ENCODE data around the gene TENM4. TPM values are rescaled to one million over a fixed set of nuclear protein-coding genes. Genes with fewer than 3 reads are reported as not detected.
"Not testable (repeated sequence)": the region's sequence is repeated elsewhere in the genome, so short reads cannot be mapped to it uniquely, and the experiment has no call there.

The TENM4 gene
- total and polyA plus RNA-seq, 2 donors, result 1.5 to 27.8 TPM

DNA sequence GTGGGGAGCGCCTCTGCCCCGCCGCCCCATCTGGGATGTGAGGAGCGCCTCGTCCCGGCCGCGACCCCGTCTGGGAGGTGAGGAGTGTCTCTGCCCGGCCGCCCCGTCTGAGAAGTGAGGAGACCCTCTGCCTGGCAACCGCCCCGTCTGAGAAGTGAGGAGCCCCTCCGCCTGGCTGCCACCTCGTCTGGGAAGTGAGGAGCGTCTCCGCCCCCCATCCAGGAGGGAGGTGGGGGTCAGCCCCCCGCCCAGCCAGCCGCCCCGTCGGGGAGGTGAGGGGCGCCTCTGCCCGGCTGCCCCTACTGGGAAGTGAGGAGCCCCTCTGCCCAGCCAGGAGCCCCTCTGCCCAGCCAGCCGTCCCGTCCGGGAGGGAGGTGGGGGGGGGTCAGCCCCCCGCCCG, 249.1 kb downstream of the TENM4 start:
- DNase-seq (ENCODE audit: extremely low spot score); H3K36me3 ChIP-seq (ENCODE audit: insufficient read depth); H3K27ac ChIP-seq (ENCODE audit: low read depth); H3K4me3 ChIP-seq (ENCODE audit: low read depth, low read length); H3K4me1 ChIP-seq (ENCODE audit: insufficient read depth): not testable (repeated sequence)
- WGBS, result 96% methylated on average over 29 of the region's 29 CpGs

DNA sequence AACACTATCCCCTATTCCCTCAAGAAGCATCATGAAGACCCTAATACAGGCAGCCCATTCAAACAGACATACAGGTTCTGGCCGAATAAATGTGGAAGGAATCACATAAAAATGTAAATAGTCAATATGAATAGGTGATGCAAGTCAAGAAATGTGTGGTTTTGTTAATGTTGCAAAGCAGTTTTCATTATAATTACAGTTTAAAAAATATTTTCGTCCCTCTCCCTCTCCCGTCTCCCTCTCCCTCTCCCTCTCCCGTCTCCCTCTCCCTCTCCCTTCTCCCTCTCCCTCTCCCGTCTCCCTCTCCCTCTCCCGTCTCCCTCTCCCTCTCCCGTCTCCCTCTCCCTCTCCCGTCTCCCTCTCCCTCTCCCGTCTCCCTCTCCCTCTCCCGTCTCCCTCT, 250.3 kb downstream of the TENM4 start:
- H3K36me3 ChIP-seq (ENCODE audit: insufficient read depth); H3K4me1 ChIP-seq (ENCODE audit: insufficient read depth); DNase-seq (ENCODE audit: extremely low spot score); H3K4me3 ChIP-seq (ENCODE audit: low read depth, low read length); H3K27ac ChIP-seq (ENCODE audit: low read depth): not testable (repeated sequence)
- 87% methylated on average over 4 of the region's 10 CpGs for WGBS

DNA sequence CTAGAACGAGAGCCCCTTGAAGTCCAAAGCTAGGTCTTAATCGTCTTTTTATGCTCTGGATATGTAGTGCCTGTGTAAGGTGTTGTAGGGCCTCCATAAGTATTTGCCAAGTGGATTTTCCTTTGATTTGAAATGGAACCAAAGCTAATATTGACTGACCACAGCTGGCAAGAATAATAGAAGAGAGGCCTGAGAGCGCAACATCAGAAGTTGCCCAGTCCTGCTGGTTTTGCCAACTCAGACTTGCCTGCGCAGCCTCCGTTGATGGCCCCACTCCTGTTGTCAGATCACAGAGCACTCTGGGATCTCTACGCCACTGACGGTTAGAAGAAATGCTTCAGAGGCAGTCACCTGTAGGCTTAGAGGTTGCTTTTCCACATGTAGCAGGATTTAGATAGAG, 251.2 kb downstream of the TENM4 start:
- H3K4me3 ChIP-seq (ENCODE audit: low read depth, low read length), result no peak overlapping the region
- no peak for DNase-seq (ENCODE audit: extremely low spot score)
- 92% methylated on average over 7 of the region's 7 CpGs for WGBS
- no peaks in the 10 kb centered on the region for H3K4me1 ChIP-seq (ENCODE audit: insufficient read depth)
- H3K27ac ChIP-seq (ENCODE audit: low read depth), result no peak overlapping the region
- H3K36me3 ChIP-seq (ENCODE audit: insufficient read depth), result no peaks in the 10 kb centered on the region

DNA sequence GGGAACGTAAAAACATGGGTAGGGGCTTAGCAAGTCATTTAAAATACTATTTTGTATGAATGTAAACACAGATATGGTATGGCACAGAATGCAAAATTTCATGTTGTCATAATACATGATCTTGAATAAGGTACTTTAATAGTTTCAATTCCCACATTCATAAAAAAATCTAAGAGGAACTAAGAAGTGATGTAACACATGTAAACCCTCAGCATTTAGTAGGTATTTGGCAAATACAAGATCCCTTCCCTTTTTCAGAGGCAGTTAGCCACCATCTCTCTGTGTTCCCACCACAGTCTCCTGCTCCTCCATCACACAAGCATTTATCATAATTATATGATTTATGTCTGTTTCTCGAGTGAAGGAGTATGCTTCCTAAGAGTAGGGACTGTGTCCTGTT, 251.8 kb downstream of the TENM4 start:
- Histone ChIP-seq H3K27ac (ENCODE audit: low read depth) (no peak overlapping the region), H3K4me3 (ENCODE audit: low read depth, low read length) (no peak overlapping the region), H3K36me3 (ENCODE audit: insufficient read depth) (no peaks in the 10 kb centered on the region), H3K4me1 (ENCODE audit: insufficient read depth) (no peaks in the 10 kb centered on the region)
- WGBS, result 71% methylated on average over 2 of the region's 2 CpGs
- no peak for DNase-seq (ENCODE audit: extremely low spot score)

DNA sequence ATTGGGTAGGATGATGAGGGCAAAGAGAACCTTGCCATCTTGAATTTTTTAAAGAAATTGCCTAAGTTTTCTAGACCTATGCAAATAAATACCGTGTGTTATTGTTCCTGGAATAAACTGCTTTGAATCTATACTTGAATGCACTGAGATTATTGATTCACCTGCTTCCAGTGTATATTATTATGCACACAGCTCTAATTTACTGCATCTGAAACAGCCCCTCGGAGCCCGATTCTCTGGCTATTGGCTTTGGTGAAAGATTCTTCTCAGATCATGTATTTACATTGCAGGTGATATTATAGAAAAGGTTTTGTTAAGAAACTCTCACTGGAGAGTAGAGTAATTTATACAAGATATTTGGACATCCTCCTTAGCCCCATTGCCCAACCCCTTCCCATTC, 254.2 kb downstream of the TENM4 start:
- no peak for DNase-seq (ENCODE audit: extremely low spot score)
- Histone ChIP-seq H3K4me3 (ENCODE audit: low read depth, low read length) (no peak overlapping the region), H3K36me3 (ENCODE audit: insufficient read depth) (no peaks in the 10 kb centered on the region), H3K4me1 (ENCODE audit: insufficient read depth) (no peaks in the 10 kb centered on the region), H3K27ac (ENCODE audit: low read depth) (no peak overlapping the region)
- WGBS, result 91% methylated on average over 3 of the region's 3 CpGs

DNA sequence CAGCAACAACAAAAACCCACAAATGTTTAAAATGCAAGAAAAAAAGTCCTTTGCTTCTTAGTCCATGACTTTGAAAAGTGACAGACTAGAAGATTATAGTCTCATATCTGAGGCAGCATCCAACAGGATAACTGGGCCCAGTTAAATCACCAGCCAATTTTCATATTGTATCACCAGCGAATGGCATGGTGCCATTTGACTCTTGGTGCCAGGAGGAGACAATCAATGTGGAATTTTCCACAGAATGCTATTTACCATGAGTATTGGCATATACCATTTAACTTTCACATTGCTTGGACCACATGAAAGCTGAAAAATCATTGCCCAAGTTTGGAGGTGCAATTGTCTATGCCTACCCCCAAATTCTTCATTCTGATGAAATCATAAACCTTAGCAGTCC, 255.5 kb downstream of the TENM4 start:
- WGBS, result 82% methylated on average over 1 of the region's 1 CpG

DNA sequence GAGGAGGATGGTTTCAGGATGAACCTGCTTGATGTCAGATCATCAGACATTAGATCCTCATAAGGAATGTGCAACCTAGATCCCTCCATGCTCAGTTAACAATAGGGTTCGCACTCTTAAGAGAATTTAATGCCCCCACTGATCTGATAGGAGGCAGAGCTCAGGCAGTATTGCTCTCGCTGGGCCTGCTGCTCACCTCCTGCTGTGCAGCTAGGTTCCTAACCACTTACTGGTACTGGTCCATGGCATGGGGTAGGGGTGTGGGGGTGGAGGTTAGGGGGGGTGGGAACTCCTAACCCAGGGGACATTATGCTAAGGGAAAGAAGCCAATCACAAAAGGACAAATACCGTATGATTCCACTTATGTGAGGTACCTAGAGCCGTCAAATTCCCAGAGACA, 256.5 kb downstream of the TENM4 start:
- no peak overlapping the region for H3K27ac ChIP-seq (ENCODE audit: low read depth)
- no peak overlapping the region for H3K4me3 ChIP-seq (ENCODE audit: low read depth, low read length)
- 86% methylated on average over 4 of the region's 4 CpGs for WGBS

More for the DNA sequence above, 255.5 kb downstream of the TENM4 start:
- Histone ChIP-seq H3K4me1 (ENCODE audit: insufficient read depth) (no peaks in the 10 kb centered on the region), H3K27ac (ENCODE audit: low read depth) (no peak overlapping the region), H3K36me3 (ENCODE audit: insufficient read depth) (no peaks in the 10 kb centered on the region), H3K4me3 (ENCODE audit: low read depth, low read length) (no peak overlapping the region)
- DNase-seq (ENCODE audit: extremely low spot score), result no peak

DNA sequence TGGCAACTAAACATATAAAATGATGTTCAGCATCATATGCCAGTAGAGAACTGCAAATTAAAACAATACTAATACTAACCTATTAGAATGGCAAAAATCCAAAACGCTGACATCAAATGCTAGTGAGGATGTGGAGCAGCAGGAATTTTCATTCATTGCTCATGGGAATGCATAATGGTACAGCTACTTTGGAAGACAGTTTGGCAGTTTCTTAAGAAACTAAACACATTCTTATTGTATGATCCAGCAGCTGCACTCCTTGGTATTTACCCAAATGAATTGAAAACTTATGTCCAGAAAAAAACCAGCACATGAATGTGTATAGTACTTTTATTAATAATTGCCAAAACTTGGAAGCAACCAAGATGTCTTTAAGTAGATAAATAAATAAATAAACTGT, 258.0 kb downstream of the TENM4 start:
- DNase-seq (ENCODE audit: extremely low spot score), result no peak
- no peaks in the 10 kb centered on the region for H3K36me3 ChIP-seq (ENCODE audit: insufficient read depth)
- H3K4me1 ChIP-seq (ENCODE audit: insufficient read depth), result no peaks in the 10 kb centered on the region
- no peak overlapping the region for H3K4me3 ChIP-seq (ENCODE audit: low read depth, low read length)
- WGBS, result 67% methylated on average over 1 of the region's 1 CpG
- no peak overlapping the region for H3K27ac ChIP-seq (ENCODE audit: low read depth)

More for the DNA sequence above, 256.5 kb downstream of the TENM4 start:
- H3K36me3 ChIP-seq (ENCODE audit: insufficient read depth), result no peaks in the 10 kb centered on the region
- DNase-seq (ENCODE audit: extremely low spot score), result no peak
- H3K4me1 ChIP-seq (ENCODE audit: insufficient read depth), result no peaks in the 10 kb centered on the region

DNA sequence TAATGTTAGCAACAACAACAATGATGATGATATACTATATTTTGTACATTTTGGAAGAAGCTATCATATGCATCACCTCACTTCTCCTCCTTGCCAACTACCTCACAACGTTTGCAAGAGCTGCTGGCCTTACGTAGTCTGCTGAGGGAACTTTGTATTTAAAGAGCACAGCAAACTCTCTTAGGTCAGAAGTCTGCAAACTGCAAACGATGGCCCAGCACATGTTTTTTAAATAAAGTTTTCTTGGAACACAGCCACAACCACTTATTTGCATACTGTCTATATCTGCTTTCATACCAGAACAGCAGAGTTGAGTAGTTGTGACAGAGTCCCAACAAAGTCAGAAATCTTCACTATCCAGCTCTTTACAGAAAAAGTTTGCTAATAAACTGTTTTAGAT, 261.7 kb downstream of the TENM4 start:
- Histone ChIP-seq H3K27ac (ENCODE audit: low read depth) (no peak overlapping the region), H3K4me3 (ENCODE audit: low read depth, low read length) (no peak overlapping the region), H3K36me3 (ENCODE audit: insufficient read depth) (no peaks in the 10 kb centered on the region), H3K4me1 (ENCODE audit: insufficient read depth) (no peaks in the 10 kb centered on the region)
- DNase-seq (ENCODE audit: extremely low spot score), result no peak
- 49% methylated on average over 3 of the region's 3 CpGs for WGBS

DNA sequence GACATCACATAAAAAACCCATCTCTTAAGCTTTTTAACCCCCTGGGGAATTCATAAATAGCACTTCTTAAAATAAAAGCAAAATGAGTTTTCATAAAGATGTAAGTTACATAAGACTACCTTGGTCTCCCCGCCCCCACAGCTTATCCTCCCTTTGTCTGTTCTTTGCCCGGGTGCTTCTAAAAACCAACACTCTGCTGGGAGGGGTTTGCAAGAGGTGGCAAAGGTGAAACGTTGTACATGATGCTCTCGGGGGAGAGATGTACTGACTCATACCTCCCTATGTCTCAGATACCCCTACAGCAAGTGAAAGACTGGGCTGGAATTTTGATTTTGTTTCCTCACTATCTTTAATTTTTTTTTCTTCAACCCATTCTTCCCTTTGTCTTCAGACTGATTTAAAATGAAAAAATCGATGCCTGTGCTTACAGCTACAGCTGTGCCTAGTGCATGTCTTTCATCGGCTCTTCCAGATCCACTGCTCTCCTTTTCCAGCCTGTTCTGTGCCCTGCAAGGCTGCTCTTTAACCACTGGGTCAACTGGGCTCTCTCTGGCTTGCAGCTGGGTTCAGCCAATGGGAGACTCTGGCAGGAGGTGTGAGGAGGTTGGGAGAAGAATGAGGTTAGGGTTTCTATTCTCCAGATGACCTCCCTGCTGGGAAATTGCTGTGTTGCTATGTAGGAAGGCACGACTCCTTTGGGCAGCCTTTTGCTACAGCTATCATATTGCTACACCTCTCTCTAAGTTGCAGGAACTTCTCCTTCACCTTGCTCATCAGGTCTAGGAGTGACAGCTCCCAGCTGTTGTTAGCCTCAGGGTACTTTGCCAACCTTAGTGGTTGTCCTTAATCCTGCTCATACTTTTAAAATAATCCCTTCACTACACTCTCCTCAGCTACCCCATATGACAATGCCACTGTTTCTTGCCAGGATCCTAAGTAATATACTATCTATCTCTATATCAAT, 266.5 kb downstream of the TENM4 start:
- Histone ChIP-seq H3K27ac (ENCODE audit: low read depth) (no peak overlapping the region), H3K36me3 (ENCODE audit: insufficient read depth) (no peaks in the 10 kb centered on the region), H3K4me3 (ENCODE audit: low read depth, low read length) (no peak overlapping the region), H3K4me1 (ENCODE audit: insufficient read depth) (no peaks in the 10 kb centered on the region)
- 53% methylated on average over 7 of the region's 7 CpGs for WGBS
- DNase-seq (ENCODE audit: extremely low spot score), result no peak

DNA sequence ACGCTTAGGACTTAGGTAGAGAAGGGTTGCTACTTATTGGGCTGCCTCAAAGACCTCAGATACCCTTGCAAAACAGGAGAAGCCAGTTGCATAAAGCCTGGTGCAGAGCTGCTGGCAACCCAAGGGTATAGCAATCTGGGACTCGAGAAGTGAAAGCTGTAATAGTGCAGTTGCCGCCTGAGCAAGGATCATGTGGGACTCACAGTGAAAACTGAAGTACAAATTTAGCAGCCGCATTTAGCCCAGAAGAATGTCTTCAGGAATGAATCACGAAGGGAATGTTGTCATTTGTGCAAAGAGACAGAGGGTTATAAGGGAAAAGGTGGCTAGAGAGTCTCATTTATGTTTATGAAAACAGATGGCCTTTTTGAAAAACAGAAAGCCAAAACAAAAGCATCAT, 267.2 kb downstream of the TENM4 start:
- no peaks in the 10 kb centered on the region for H3K4me1 ChIP-seq (ENCODE audit: insufficient read depth)
- no peaks in the 10 kb centered on the region for H3K36me3 ChIP-seq (ENCODE audit: insufficient read depth)
- DNase-seq (ENCODE audit: extremely low spot score), result no peak
- no peak overlapping the region for H3K27ac ChIP-seq (ENCODE audit: low read depth)
- WGBS, result 47% methylated on average over 5 of the region's 5 CpGs
- H3K4me3 ChIP-seq (ENCODE audit: low read depth, low read length), result no peak overlapping the region

DNA sequence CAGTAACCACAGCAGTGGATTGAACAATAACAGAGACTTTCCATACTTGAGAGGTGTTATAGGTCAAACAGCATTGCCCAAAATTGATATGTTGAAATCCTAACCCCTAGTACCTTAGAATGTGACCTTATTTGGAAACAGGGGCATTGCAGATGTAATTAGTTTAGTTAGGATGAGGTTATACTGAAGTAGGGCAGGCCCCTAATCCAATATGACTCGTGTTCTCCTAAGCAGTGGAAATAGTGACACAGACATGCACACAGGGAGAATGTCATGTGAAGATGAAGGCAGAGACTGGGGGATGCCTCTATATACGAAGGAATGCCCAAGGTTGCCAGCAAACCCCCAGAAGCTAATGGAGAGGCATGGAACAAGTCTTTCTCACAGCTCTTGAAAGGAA, 270.5 kb downstream of the TENM4 start:
- H3K27ac ChIP-seq (ENCODE audit: low read depth), result no peak overlapping the region
- H3K4me1 ChIP-seq (ENCODE audit: insufficient read depth), result no peaks in the 10 kb centered on the region
- WGBS, result 83% methylated on average over 2 of the region's 2 CpGs
- H3K4me3 ChIP-seq (ENCODE audit: low read depth, low read length), result no peak overlapping the region
- H3K36me3 ChIP-seq (ENCODE audit: insufficient read depth), result no peaks in the 10 kb centered on the region
- no peak for DNase-seq (ENCODE audit: extremely low spot score)

DNA sequence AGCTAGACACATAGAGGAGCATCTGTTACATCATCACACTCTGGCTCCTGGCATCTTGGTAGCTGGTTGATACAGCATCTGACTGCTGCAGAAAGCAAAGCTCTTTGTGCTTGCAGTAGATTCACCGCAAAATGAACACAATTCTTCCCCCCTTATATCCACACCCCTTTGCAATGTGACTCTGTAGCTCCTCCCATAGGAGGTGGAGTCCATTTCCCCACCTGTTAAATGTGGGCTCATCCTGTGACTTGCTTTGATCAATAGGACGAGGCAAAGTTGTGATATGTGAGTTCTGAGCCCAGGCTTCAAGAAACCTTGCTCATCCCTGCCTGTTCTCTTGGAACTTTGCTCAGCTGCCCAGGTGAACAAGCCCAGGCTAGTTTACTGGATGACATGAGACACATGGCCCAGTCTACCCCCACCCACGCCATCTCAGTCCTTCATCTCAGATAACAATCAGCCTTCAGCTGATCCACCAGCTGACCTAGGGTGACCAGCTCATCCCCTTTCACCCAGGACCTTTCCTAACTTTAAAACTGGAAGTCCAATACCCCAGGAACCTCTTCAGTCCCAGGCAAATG, 272.2 kb downstream of the TENM4 start:
- Histone ChIP-seq H3K4me3 (ENCODE audit: low read depth, low read length) (no peak overlapping the region), H3K36me3 (ENCODE audit: insufficient read depth) (no peaks in the 10 kb centered on the region)
- WGBS, result 59% methylated on average over 3 of the region's 3 CpGs

DNA sequence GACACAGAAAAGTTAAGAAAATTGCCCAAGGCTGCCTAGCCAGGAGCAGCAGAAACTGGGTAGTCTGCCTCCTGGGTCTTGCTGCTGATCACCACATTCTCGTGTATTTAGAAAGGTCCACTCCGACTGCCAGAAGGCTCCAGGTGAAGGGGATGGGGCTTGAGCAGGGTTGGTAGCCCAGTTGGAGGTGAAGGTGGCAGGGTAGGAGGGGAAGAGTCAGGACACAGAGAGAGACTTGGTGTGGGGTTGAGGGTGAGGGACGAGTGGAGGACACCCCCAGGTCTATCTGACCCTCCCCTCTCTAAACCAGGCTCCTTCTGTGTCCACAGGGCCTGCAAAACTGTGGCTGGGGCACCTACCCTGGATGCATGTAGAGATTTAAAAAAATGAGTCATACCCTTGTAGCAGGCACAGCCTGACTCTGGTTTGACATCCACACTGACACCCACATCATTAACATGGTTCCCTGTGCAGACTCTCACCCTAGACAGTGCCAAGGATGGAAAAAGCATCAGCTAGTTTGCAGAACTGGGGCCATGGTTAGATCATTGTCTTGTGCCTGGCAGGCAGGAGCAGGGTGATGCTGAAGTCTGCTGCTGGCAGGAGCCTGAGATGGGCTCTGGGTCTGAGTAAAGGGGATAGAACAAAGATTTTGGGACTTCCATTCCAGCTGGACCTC, 273.2 kb downstream of the TENM4 start:
- no peaks in the 10 kb centered on the region for H3K36me3 ChIP-seq (ENCODE audit: insufficient read depth)
- no peak for DNase-seq (ENCODE audit: extremely low spot score)
- no peak overlapping the region for H3K4me3 ChIP-seq (ENCODE audit: low read depth, low read length)
- WGBS, result 80% methylated on average over 3 of the region's 3 CpGs
- no peaks in the 10 kb centered on the region for H3K4me1 ChIP-seq (ENCODE audit: insufficient read depth)
- H3K27ac ChIP-seq (ENCODE audit: low read depth), result no peak overlapping the region

More for the DNA sequence above, 272.2 kb downstream of the TENM4 start:
- Histone ChIP-seq H3K27ac (ENCODE audit: low read depth) (no peak overlapping the region), H3K4me1 (ENCODE audit: insufficient read depth) (no peaks in the 10 kb centered on the region)
- DNase-seq (ENCODE audit: extremely low spot score), result no peak

Data from urinary bladder (tissue), 4 donors.